Stimulated activated CD4-positive, alpha-beta T cell treated with anti-CD3 and anti-CD28 coated beads, Interleukin-2, amount 100 ng/mL, for 48 hours (primary cell): ENCODE data around the gene KCNE3.

Experiments
- DNase-seq, 2 donors: peaks; one replicate each; pipeline ENCODE4 v3.0.0-alpha.2; 2020

KCNE3 gene

DNA sequence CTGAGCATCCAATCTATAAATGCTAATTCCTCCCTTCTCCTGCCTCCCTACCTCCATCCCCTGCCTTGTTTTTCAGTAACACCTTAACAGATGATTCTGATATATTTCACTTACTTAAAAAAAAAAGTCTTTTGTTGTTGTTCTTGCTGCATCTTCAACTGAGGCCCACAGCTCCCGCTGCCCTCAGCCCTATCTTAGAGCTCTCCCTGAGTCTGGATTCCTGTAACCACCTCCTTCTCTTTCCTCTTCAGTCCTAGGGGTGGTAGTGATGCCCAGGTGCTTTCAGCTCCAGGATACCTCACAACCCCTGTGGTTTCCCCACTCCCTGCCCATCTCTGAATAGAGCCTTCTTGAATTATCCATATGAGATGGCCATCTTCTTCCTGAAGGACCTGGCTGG lies 3.7 kb upstream of the KCNE3 start:
- DNase-seq, result no peak

DNA sequence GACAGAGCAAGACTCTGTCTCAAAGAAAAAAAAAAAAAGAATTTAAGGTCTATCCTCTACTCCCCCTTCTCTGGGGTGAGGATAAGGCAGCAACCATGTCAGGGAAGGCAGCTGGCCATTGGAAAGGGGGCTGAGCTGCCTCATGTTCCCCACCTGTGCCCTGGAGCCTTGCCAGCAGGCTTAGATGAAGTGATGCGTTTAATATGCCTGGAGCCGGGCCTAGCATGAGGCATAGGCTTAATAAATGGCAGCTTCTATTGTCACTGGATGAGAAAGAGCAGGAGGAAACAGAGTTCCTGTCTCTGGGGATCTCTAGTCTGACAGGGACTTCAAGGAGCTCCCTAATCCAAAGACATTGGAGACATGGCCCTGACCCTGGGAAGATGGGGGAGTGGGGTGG lies 3.2 kb upstream of the KCNE3 start:
- DNase-seq, result no peak

DNA sequence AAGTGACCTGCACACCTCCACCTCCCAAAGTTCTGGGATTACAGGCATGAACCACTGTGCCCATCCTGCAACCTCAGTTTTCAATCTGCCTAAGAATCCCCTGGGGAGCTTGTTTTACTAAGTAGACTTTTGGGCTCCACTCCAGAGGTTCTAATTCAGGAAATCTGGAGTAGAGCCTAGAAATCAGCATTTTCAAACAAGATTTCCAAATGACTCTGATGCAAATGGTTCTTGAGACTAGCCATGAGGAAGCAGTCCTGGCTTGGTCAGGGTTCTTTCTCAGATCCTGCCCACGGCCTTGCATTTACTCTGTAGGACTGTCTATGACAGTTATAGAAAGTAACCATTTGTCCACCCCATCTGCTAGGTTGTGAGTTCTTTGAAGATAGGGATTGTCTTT lies 1.6 kb upstream of the KCNE3 start:
- no peak for DNase-seq

DNA sequence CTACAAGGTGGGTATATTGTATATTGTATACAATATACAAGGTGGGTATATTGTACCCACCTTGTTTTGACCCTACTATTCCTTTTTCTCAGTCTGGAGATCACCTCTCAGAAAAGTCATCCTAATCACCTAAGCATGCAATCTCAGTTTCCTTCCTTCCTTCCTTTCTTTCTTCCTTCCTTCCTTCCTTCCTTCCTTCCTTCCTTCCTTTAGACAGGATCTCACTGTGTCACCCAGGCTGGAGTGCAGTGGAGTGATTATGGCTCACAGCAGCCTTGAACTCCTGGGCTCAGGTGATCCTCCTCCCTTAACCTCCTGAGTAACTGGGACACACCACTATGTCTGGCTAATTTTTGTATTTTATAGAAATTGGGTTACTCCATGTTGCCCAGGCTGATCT lies 1.2 kb upstream of the KCNE3 start:
- no peak for DNase-seq

DNA sequence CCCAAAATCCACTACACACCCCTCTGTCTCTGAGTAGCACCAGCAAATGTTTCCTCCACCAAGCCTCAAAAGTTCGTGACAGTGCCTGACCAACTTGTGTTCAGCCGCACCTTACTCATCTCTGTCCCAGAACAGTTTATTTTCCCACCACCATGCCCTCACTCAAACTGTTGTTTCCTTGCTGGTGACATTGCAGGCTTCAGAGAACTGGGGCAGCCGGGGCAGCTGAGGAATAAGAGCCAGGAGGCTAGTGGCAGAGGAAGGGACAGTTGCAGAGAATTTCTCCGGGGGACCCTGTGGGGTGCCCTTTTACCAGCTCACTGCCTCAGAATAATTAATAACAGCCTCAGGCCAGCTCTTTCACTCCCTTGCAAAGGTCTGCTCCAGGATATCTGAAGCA lies 709 bp upstream of the KCNE3 start:
- DNase-seq, result no peak

DNA sequence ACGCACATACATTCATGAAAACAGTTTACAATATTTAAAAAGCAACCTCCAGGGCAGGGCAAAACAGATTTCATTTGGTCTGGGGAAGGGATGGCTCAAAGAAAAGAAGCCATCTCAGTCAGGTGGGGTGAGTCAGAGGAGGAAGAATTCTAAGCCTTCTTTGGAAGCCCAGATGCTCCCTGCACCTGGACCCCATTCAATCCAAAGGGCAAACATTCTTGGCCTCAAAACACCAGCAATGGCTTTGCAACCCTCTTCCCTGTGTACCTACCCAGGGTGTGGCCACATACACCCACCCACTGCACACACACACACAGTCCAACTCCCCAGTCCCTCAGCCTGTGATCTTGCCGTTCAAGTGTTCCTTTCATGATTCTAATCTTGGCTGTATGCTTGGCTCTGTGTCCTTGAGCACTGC lies 2.0 kb downstream of the KCNE3 start:
- DNase-seq, result no peak

DNA sequence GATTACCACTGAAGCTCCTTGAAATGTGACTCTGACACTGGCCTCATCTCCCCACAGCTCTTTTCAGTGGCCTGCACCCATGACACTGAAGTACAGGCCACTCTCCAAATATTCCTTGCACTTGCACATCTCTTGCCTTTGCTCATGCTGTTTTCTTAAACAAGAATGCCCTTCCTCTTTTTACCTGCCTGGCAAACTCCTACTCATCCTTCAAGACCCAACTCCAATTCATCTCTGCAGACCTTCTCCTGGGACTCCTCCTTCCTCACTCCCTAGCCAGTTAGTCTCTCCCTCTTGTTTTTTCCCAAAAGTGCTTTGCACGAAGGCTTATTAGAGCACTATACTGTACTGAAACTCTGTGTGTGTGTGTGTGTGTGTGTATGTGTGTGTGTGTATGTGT lies 2.6 kb downstream of the KCNE3 start:
- no peak for DNase-seq

DNA sequence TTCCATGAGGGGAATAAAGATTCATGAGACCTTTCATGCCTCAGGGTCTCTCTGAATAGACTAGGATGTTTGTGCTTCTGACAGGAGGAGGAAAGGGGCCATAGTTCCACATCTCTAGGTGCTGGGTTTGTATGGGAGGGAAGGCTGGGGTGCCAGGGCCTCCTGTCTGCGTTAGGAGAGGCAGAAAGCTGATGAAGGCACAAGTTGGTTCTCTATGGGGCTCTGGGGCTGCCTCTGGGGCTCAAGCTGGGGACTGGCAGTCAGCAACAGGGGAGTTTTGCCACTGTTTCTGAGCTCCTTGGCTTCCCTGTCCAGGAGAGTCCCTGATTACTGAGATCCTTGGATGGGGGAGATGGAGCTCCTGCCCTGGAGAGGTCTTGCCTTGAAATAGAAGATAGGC lies 4.1 kb downstream of the KCNE3 start:
- no peak for DNase-seq

DNA sequence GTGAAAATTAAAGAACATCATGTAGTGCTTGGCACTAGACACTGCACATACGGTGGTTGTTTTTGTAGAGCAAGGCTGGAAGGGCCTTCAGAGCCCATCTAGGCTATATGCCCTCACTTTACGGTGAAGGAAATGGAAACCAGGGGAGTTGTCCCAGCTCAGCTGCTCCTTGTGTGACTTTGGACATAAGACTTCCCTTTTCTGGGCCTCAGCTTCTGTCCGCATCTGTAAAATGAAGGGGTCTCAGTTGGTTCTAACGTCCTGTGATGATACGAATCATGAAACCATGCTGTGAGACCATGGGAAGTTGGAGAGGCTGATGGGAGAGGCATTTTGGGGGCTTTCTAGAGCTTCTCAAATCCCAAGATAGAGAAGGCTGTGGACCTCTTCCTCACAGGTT lies 4.7 kb downstream of the KCNE3 start:
- no peak for DNase-seq

DNA sequence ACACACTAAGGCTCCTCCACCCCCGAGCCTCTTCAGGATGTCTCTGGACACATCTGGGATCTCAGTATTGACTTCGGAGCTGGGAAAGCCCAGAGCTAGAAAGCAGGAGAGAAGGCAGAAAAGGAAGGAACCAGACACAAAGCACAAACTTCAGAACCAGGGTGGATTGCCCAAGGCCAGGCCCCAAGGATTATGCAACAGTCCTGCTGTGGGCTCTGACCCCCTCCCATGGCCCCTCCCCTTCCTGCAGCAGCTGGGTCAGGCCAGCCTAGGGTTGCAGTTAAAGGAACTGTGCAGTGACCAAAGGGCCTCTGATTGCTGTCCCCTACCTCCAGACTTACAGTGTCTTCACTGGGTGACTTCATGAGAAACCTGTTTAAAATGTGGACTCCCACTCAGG lies 5.3 kb downstream of the KCNE3 start:
- no peak for DNase-seq

DNA sequence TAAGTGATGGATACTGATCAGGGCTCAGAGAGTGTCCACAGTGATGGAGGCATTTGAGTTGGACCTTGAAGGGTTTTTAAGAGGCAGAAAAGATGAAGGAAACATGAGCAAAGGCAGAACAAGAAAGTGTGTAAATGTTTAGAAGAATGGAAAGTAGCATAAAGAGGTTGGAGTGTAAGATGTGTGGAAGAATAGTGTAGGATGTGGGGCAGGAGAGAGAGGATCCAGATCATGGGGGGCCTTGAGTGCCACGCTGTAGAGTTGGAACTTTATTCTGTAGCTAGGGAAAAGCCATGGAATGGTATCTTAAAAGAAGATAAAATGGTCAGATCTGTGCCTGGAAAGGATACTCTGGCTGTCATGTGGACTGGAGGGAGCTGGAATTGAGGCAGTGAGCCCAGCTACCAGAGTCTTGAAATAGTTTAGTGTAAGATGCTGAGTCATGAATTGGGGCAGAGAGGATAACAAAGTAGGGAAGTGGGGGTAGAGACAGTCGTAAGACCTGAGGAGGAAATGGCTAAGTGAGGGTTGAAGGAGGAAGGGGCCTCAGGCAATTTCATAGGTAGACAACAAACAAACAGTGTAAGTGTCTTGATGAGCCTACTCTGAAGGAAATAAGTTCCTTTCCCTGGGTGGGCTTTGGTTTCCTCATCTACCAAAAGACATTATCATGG lies 6.7 kb downstream of the KCNE3 start:
- DNase-seq, result no peak

DNA sequence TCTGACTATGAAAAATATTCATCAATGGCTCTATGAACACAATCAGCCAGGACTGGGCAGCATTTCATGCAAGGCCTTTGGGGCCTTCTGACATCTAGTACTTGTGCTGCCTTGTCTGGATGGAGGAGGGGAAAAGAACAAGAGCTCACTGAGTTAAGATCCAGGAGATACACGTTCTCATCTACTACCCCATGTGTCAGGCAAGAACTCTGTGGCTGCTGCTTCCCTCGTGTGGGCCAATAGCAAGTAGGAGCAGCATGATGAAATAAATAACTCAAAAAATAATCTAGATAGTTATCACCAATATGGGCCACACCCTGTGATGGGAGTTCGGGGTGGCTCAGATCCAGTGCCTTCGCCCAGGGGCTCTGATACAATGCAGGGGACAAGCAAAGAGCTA lies 7.3 kb downstream of the KCNE3 start:
- no peak for DNase-seq

DNA sequence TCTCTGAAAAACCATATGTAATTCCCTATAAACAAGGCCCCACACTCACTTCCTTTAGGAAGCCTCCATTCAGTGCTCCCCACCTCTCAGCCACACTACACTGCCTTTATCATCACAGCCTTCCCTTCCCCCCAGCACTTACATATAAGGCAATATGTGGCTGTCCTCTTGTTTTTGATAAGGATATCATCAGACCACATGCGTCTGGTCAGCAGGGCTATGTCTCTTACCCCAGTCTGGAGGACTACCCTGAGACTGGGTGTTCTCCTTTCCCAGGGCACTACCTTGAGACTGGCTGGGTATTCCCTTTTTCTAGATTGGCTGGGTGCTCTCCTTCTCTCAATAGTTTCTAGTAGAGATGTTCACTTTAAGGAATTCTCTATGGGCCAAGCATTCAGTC lies 7.8 kb downstream of the KCNE3 start:
- no peak for DNase-seq

DNA sequence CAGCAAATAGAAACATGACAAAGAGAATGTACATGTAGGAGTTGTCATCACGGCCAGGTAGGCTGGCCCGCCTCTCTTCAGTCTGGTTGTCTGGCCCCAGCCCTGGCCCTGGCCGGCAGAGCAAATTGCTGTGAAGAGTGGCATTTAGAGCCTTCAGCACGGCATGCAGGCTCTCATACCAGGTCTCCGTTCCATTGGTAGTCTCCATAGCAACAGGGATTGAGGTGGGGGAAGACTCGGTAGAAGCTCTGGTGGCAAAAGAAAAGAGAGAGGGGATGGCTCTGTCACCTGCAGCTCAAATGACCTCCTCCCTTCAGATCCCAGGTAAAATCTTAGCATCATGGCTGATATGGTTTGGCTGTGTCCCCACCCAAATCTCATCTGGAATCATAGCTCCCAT lies 10.0 kb downstream of the KCNE3 start:
- DNase-seq, result no peak

DNA sequence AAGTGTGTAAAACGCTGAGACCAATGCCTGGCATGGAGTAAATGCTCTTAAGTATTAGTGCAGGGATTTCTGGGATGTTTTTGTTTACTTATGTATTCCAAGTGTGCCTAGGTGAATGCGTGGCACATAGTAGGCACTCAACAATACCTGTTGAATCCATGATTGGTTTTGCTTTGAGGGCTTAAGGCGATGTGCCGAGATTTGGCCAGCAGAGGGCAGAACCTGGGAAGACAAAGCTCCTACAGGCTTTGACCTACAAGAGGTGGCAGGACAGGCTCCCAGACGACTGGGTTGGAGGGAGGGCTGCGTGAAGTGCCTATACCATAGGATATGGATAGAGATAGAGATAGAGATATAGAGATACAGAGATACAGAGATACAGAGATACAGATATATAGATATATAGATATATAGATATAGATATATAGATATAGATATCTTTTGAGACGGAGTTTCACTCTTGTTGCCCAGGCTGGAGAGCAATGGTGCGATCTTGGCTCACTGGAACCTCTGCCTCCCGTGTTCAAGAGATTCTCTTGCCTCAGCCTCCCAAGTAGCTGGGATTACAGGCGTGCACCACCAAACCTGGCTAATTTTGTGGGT lies 13.9 kb downstream of the KCNE3 start:
- DNase-seq, result peak; percentile 62 to 68

DNA sequence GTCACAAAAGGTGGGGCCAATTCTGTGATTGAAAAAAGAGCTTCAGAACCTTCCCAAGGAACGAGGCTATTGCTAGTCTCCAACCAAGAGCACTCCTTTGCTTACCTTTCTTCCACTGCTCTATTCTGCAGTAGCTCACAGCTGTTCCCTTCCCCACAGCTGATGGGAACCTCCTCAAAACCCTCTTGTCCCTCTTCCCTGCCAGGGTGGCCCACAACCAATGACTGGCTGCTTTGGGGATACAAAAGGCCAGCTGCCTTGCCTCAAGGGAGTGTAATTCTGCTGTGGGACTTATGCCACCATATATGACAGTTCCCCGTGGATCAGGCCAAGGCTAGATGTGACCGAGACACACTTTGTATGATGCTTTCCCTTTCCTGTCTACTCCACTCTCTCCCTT lies 15.0 kb downstream of the KCNE3 start:
- no peak for DNase-seq

DNA sequence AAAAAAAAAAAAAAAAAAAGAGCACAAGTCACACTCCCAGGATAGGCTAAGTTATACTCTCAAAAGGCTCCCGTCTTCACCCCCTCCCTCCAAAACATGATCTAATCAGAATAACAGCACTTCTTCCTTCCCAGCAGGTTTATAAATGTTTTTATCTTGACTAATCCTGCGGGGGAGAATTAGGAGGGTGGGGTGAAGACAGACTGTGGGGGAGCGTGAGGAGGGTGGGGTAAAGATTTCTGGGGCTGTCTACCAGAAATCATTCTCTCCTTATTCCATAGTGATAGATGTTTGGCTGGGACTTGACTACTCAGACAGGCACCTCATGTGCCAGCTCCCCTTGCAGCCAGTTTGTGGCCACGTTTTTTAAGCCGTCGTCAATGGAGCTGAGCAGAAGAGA lies 17.0 kb downstream of the KCNE3 start:
- DNase-seq, result no peak

DNA sequence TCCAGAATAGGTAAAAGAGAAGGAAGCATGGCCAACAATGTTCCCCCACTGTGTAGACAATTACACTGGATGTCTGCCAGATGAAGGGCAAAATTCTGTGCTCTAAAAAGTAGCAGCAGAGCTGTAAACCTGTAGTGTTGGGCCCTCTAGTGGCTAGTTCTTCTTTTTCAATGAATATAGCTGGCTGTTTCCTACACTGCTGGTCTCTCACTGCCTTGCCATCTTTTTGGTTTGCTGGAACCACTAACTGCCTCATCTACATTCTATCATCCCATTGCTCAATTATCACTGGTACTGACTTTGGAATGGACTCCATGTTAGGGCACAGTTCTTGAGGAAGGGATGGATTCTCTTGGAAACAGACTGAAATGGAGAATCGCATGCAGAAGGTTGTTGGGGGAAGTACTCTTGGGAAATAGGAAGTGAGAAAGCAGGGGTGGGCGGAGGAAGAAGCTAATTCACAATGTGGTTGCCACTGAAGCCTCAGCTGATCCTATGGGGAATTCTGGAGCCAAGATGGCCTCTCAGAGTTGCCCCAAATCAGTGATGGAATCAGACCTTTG lies 17.9 kb downstream of the KCNE3 start:
- peak; percentile 14 to 23 for DNase-seq

DNA sequence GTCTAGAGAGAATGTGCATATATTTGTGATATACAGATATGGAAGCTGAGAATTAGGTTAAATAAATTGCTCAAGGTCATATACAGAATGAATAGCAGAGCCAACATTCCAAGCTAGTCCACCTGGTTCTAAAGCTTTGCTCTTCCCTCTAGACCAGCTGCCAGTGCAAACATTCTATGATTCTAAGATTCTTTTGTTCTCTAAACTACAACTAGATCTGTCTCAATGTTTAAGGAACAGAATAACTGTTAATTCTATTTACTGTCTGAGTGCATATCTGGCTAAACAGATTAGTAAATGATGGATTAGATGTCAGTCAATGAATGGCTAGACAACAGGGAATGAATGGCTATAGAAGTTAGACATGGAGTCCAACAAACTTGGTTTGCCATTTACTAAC lies 19.6 kb downstream of the KCNE3 start:
- DNase-seq, result no peak

DNA sequence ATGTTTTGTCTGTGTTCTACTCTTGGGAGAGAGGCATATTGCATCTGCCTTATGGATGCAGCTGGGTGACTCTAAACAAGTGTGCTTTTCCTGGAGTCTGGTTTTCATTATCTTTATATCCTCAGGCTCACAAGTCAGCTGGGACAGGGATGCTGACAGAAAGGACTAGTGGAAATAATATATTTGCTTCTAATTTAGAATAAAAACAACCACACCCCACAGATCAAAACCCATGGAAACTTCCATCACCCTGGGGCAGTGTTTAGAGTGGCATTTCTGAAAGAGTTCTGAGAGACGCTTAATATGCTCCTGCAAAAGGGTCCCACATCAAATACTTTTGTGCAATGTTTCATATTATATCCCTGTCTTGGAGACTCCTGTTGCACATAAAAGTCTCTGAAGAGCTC lies 20.8 kb downstream of the KCNE3 start:
- DNase-seq, result no peak

DNA sequence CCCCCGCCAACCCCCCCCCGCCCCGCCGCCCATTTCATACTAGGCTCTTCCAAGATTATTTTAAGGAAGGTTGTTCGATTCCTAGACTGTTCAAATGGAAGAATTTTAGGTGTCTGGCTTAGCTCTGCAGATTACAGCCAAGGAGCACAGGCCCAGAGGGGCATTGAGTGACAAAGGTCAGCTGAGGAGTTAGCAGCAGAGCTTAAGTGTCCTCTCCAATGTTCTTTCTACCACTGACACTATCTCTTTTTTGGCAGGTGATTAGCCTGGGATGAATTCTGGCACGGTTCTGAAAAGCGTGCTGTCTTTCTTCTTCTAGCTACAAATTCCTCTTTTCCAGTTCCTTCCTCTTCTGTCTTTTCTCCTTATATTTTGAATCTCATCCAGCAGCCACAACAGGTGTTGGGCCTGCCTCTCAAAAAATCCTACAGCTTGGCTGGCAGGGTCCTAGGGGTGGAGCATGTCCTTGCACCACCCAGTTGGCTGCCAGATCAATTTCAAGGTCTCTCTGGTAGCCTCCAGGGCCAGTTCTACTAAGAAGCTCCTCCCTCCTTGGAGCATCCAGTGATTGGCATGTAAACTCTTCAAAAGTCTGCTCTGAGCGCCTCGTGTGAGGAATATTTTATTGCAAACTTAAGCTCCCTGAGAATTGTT lies 23.0 kb downstream of the KCNE3 start:
- DNase-seq, result no peak

DNA sequence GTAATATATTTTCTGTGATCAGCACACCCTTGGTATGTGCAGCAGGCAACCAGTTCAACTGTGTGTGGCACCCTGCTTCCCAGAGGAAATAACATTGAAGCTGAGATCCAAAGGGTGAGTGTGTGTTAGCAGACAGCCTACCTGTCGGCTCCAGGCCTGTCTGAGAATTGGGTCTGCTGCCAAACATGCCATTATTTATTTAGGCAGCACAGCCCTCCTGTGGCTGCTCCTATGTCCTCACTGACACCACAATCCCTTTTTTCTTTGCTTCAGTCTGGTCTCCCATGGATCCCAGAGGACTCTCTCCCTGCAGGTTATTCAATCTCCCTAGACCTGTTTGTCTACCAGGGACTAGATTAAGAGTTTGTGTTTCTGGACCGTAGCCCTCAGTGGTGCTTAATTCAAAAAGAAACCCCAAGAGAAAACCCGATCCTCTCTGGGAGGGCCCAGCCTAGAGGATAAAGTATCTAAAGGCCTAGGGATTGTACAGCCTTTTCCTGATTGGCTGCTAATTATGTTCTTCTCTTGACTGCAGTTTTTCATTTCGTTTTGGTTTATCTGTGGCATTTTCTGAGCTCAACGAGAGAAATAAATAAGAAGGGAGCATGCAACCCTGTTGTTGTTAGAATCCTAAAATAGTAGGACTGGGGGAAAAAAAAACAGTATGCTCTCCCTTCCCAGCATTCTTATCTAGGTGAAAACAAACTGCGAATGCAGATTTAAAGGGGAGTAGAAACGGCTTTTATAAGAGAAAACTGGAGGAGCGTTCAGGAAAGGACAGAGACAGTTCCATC lies 24.1 kb downstream of the KCNE3 start:
- no peak for DNase-seq

DNA sequence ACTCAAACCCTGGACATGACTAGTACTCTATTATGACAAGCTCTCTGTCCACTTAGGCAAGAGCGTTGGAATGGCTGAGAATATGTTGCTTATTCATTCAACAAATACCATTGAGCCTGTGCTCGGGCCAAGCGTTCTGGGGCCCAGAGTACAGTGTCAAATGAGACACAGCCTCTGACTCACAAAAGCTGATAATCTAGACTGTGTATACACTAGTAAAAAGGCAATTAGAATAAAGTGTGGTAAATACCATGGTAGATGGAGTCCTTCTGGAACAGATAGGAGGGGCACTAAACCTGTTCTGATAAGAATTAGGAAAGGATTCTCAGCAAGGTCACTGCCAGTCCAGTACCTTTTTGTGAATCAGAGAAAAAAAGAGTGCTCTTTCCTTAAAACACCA lies 24.7 kb downstream of the KCNE3 start:
- no peak for DNase-seq

DNA sequence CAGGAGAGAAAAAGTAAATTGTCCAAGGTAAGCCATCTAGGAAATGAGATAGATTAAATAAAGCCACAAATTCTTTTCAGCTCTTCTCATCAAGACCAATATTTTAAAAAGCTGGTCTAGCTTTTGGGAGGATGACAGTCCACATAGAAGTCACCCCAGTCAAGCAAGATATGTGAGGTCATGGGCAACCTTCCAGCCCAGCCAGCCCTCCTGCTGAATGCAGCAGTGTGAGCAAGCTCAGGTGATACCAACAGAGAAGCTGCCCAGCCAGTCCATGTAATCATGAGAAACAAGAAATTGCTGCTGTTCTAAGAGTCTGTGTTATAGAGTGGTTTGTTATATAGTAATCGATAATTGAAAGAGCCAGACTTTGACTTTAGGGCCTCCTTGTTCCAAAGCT lies 28.7 kb downstream of the KCNE3 start:
- DNase-seq, result no peak
